Right lobe of liver (tissue), 6 donors: ENCODE results near the gene HSD17B8. TPM values are rescaled to one million over a fixed set of nuclear protein-coding genes. Genes with fewer than 3 reads are reported as not detected.
A peak's percentile ranks its signal among the peaks of the same experiment; 100 is the strongest.
"Not testable (repeated sequence)": the region's sequence is repeated elsewhere in the genome, so short reads cannot be mapped to it uniquely, and the experiment has no call there.

ENCODE experiments used
- ATAC-seq, 4 donors: fragments of 200-7000 bp; cut with Tn5 transposase; one replicate each; pipeline ENCODE4 v1.9.1; 2020; ENCODE audit warnings: mild to moderate bottlenecking in 4 of 4, moderate library complexity in 4 of 4
- DNase-seq, 3 donors: peaks; one replicate each; pipeline ENCODE4 v3.0.0-alpha.2; 2020
- H3K27ac ChIP-seq, 3 donors: fragments of 200-600 bp; one replicate each; pipeline ENCODE4 v1.8.0; 2022
- H3K27me3 ChIP-seq, 2 donors: fragments of 200-600 bp; one replicate each; pipeline ENCODE4 v1.8.0; 2022
- H3K36me3 ChIP-seq, 4 donors: fragments of 200-600 bp; sonication (generic) in 1 of 4; one replicate each; pipeline versions ENCODE4 v1.5.1 to v1.8.0; 2017 to 2022; ENCODE audit warnings: control low read depth in 1 of 4
- H3K4me1 ChIP-seq, 4 donors: fragments of 200-600 bp; sonication (generic) in 1 of 4; one replicate each; pipeline versions ENCODE4 v1.5.1 to v1.8.0; 2017 to 2022; ENCODE audit warnings: control low read depth in 1 of 4
- H3K4me3 ChIP-seq, 3 donors: fragments of 200-600 bp; one replicate each; pipeline ENCODE4 v1.8.0; 2022
- H3K9me3 ChIP-seq, 4 donors: fragments of 200-600 bp; sonication (generic) in 1 of 4; one replicate each; pipeline versions ENCODE4 v1.5.1 to v1.8.0; 2017 to 2022; ENCODE audit warnings: control low read depth in 1 of 4
- POLR2A ChIP-seq: fragments of 450-650 bp; IDR thresholded peaks from one replicate; pipeline ENCODE4 v1.6.1; 2017; ENCODE audit warnings: antibody characterized with exemption, mild to moderate bottlenecking
- WGBS: methylation state at CpG from one replicate; pipeline ENCODE4 v1.1.6; 2018; ENCODE audit warnings: low coverage, low lambda C conversion rate; ENCODE audit not compliant: insufficient coverage; ENCODE audit errors: missing lambda C conversion rate; 5-methylcytosine and 5-hydroxymethylcytosine counted together
- intact Hi-C, 2 donors: fragments of 100-400 bp; cut with DNase I; formaldehyde crosslinking; loops; one replicate each; pipeline versions ENCODE4 v1.11.2 to v1.14.1; 2022
- total RNA-seq, 6 experiments: library from RNA; depleted of rRNA in 2 of 6; stranded (reverse); fragments of >200 nt in 2 of 6; fragmentation: NEBNext Ultra II Directional in 3 of 6; extraction: Animal tissue kit (Norgen Biotek cat#: 25700) in 3 of 6; gene quantifications; one replicate each; pipeline versions ENCODE4 v1.1.0 to v1.2.4, GENCODE V29; 2016 to 2023
- TF ChIP-seq, protein P1 (sequence below), 4 donors: fragments of 200-600 bp in 3 of 4; fragments of 450-650 bp in 1 of 4; IDR thresholded peaks; one replicate each; pipeline versions ENCODE4 v1.5.1 to v1.8.0; 2016 to 2022; ENCODE audit warnings: antibody characterized with exemption in 4 of 4, mild to moderate bottlenecking in 2 of 4
- donor health status: DM: no; HTN: yes; CAD: no.
- donor health status: DM: no; HTN: no; CAD: no.
- donor health status: DM: no; HTN: no; CAD: no.
- donor health status: DM: no; HTN: yes; CAD: no.
- donor health status: DM: no; HTN: yes; CAD: no.

Gene HSD17B8
- total RNA-seq, 6 experiments from 2014 or later, result 14.3 to 39.8 (median 33.8) TPM

DNA sequence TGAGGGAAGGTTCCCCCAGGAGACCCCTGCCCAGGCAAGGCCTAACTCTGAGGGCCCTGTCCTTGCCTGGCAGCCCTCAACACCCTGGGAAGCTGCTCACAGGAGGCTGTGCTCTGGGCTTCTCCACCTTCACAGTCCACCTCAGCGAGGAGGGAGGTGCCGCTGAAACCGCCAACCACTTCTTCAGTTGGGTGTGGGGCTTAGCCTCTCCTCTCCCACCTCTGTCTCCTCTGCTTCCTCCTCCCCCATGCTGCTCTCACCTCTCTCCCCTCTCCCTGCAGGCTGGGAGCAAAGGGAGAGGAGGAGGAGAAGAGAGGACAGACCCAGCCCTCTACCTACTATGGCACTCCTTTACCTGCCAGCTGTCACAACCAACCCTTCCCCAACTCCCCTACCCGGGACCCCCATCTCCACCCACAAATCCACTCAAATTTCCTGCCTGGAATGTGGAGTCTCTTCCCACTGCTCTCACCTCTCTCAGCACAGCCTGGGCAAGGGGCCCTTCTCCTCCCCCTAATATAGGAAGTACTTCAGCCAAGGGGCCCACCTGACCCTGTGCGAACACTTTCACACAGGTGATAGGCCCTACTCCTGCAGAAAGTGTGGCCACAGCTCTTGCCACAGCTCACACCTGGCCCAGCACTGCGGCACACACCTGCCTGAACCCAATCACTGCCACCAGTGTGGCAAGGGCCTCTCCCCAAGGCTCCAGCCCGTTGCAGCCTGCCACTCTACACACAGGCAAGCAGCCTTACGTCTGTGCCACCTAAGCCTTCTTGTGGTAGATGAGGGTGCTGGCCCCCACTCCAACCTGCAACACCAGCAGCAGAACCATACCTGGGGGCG lies 11.0 kb downstream of the HSD17B8 start:
- 47% methylated on average over 1 of the region's 9 CpGs for WGBS
- ATAC-seq (no peak), DNase-seq (no peak)
- no peak overlapping the region for H3K27ac ChIP-seq
- no peaks in the 10 kb centered on the region for H3K27me3 ChIP-seq
- intact Hi-C loops, result no loop called here
- TF ChIP-seq POLR2A, result no peak
- TF ChIP-seq, protein P1, sequence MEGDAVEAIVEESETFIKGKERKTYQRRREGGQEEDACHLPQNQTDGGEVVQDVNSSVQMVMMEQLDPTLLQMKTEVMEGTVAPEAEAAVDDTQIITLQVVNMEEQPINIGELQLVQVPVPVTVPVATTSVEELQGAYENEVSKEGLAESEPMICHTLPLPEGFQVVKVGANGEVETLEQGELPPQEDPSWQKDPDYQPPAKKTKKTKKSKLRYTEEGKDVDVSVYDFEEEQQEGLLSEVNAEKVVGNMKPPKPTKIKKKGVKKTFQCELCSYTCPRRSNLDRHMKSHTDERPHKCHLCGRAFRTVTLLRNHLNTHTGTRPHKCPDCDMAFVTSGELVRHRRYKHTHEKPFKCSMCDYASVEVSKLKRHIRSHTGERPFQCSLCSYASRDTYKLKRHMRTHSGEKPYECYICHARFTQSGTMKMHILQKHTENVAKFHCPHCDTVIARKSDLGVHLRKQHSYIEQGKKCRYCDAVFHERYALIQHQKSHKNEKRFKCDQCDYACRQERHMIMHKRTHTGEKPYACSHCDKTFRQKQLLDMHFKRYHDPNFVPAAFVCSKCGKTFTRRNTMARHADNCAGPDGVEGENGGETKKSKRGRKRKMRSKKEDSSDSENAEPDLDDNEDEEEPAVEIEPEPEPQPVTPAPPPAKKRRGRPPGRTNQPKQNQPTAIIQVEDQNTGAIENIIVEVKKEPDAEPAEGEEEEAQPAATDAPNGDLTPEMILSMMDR (IDR thresholded peaks at IDR 0.05), result no peak
- peaks cover 0 to 9% (median 0%) of the 10 kb centered on the region in 4 donors for H3K4me1 ChIP-seq
- H3K36me3 ChIP-seq, result peaks cover 0 to 2% (median under 1%) of the 10 kb centered on the region in 4 donors
- H3K4me3 ChIP-seq, result no peak overlapping the region
- H3K9me3 ChIP-seq, result no peaks in the 10 kb centered on the region

DNA sequence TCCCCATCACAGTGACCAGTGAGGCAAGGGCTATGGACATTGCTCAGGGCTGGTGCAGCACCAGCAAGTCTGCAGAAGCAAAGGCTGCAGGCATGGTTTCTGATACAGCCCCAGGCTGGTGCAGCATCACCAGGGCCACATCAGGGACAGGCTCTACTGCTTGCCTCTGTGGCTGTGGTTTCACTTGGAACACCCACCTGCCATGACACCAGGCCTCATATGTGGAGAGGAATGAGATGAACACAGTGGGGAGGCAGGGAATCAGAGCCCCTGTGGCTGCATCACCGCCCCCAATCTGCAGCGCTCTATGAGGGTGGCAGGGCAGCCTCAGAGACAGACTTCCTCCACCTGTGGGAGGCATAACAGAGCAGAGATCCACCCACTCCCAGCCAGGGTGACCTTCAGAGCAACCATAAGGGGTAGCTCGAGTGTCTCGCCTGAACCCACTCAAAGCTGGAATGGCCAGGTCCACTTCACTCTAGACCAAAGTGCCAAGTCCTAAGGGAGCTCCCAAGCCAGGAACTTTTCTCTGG lies 11.7 kb downstream of the HSD17B8 start:
- Histone ChIP-seq H3K4me1 (peaks cover 0 to 9% (median 0%) of the 10 kb centered on the region in 4 donors), H3K4me3 (no peak overlapping the region), H3K27me3 (no peaks in the 10 kb centered on the region), H3K36me3 (no peaks in the 10 kb centered on the region), H3K9me3 (no peaks in the 10 kb centered on the region), H3K27ac (no peak overlapping the region)
- ATAC-seq (no peak), DNase-seq (no peak)
- intact Hi-C loops, result no loop called here
- TF ChIP-seq, protein P1 (IDR thresholded peaks at IDR 0.05), result no peak
- no peak for TF ChIP-seq POLR2A
- WGBS, result no CpG with 5 or more reads among the region's 4 CpGs

DNA sequence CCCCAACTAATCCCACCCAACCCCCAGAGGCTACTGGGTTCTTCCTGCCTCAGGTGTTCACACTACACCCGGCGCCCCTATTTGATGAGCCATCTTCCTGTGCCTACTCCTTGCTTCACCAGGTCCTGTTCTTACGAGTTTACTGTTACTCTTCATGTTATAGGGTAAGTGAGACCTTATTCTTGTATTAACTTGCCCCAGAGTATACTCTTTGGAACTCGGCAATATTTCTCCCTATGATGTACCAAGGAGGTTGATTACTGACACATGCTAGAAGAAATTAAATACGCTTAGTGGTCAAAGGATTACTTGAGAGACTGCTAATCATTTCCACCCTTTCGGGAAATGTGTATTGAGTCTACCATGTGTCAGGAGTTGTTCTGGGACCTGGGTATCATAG lies 12.8 kb downstream of the HSD17B8 start:
- no peaks in the 10 kb centered on the region for H3K27me3 ChIP-seq
- intact Hi-C loops, result no loop called here
- no peak for ATAC-seq
- H3K36me3 ChIP-seq, result no peaks in the 10 kb centered on the region
- peaks cover 0 to 6% (median 0%) of the 10 kb centered on the region in 4 donors for H3K4me1 ChIP-seq
- no peak overlapping the region for H3K27ac ChIP-seq
- WGBS, result 80% methylated on average over 6 of the region's 6 CpGs
- no peak for DNase-seq
- H3K9me3 ChIP-seq, result no peaks in the 10 kb centered on the region
- no peak overlapping the region for H3K4me3 ChIP-seq
- TF ChIP-seq, protein P1 (IDR thresholded peaks at IDR 0.05), result no peak
- TF ChIP-seq POLR2A, result no peak

DNA sequence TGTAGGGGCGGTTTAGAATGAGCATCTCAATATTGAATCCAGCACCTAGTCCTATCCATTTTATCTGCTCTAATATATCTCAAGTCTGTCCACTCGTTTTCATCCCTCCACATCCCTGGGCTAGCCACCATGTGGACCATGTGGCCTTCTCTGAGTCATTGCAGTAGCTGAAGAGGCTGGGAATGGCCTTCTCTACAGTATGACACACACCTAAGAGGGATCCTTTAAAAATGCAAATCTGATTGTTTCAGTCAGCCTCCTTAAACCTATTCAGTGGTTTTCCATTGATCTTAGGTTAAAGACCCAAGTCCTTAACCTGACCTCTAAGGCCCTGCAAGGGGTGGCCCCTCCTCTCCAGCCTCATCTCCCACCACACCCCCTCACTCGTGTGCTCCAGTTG lies 13.2 kb downstream of the HSD17B8 start:
- ATAC-seq (no peak), DNase-seq (peak in 1 of 3 donors; percentile 15)
- Histone ChIP-seq H3K9me3 (no peaks in the 10 kb centered on the region), H3K4me3 (no peak overlapping the region), H3K27ac (no peak overlapping the region), H3K36me3 (no peaks in the 10 kb centered on the region), H3K27me3 (no peaks in the 10 kb centered on the region), H3K4me1 (peaks cover 0 to 3% (median 0%) of the 10 kb centered on the region in 4 donors)
- intact Hi-C loops, result no loop called here
- 65% methylated on average over 3 of the region's 3 CpGs for WGBS
- TF ChIP-seq POLR2A, result no peak
- TF ChIP-seq, protein P1 (IDR thresholded peaks at IDR 0.05), result no peak

DNA sequence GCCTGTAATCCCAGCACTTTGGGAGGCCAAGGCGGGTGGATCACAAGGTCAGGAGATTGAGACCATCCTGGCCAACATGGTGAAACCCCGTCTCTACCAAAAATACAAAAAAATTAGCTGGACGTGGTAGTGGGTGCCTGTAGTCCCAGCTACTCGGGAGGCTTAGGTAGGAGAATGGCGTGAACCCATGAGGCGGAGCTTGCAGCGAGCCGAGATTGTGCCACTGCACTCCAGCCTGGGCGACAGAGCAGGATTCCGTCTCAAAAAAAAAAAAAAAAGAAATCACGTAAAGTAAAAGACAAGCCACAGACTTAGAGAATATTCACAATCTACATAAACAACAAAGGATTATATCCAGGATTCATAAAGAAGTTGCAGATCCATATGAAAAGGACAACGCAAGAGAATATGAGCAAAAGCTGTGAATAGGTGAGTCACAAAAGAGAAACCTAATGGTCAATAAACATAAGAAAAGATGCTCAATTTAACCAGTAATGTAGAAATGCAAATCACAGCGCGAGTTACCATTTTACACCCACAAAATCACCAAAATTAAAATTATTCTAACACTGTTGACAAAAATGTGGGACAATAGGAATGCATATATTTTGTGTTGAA lies 22.2 kb downstream of the HSD17B8 start:
- H3K4me3 ChIP-seq, DNase-seq, H3K36me3 ChIP-seq, H3K9me3 ChIP-seq, intact Hi-C loops, H3K27ac ChIP-seq, ATAC-seq, H3K4me1 ChIP-seq, H3K27me3 ChIP-seq: not testable (repeated sequence)
- WGBS, result 31% methylated on average over 11 of the region's 14 CpGs
